H4 (cell line): ENCODE measurements around the gene CLEC2D. TPM values are rescaled to one million over a fixed set of nuclear protein-coding genes. Genes with fewer than 3 reads are reported as not detected.
"Not testable (repeated sequence)": the region's sequence is repeated elsewhere in the genome, so short reads cannot be mapped to it uniquely, and the experiment has no call there.

ENCODE experiments used
- DNase-seq: peaks from one replicate; pipeline ENCODE4 v3.0.0-alpha.2; 2015; ENCODE audit warnings: low spot score
- total RNA-seq: library from RNA; depleted of rRNA; stranded (reverse); fragments of >200 nt; shearing (Covaris generic); gene quantifications from 2 replicates; pipeline ENCODE4 v1.2.3, GENCODE V29; 2014; rRNA removed

Gene CLEC2D
- total RNA-seq, 1 experiment from 2014 or later, result 1.7 TPM

- no peak for DNase-seq
Measured at GRCh38 chr12:9729082-9729481, 59.6 kb downstream of the CLEC2D start.

GRCh38 chr12:9730011-9730410 is 60.5 kb downstream of the CLEC2D start:
- no peak for DNase-seq

- no peak for DNase-seq
Measured at GRCh38 chr12:9730591-9730990, 61.1 kb downstream of the CLEC2D start.

GRCh38 chr12:9731393-9731792 is 61.9 kb downstream of the CLEC2D start:
- DNase-seq, result no peak

GRCh38 chr12:9731797-9732196 is 62.3 kb downstream of the CLEC2D start:
- no peak for DNase-seq

GRCh38 chr12:9732921-9733461 is 63.5 kb downstream of the CLEC2D start, which contains the start of gene CLECL1:
Gene CLECL1 (minus strand): TSS chr12:9733097.
- no peak for DNase-seq

- DNase-seq, result no peak
Measured at GRCh38 chr12:9735601-9736000, 66.1 kb downstream of the CLEC2D start.

GRCh38 chr12:9736936-9737705 is 67.6 kb downstream of the CLEC2D start:
- DNase-seq, result no peak

GRCh38 chr12:9738905-9739304 is 69.4 kb downstream of the CLEC2D start:
- DNase-seq, result not testable (repeated sequence)

- DNase-seq, result not testable (repeated sequence)
Measured at GRCh38 chr12:9739404-9740105, 70.0 kb downstream of the CLEC2D start.

GRCh38 chr12:9740106-9740750 is 70.7 kb downstream of the CLEC2D start:
- no peak for DNase-seq

GRCh38 chr12:9741726-9742125 is 72.2 kb downstream of the CLEC2D start:
- no peak for DNase-seq

- no peak for DNase-seq
Measured at GRCh38 chr12:9742661-9743060, 73.1 kb downstream of the CLEC2D start.

- no peak for DNase-seq
Measured at GRCh38 chr12:9745199-9745598, 75.7 kb downstream of the CLEC2D start.

Other genes with a start within 250 kb of the CLEC2D start
- not detected in 2 replicates for gene KLRB1, start 61.8 kb upstream of the CLEC2D start, total RNA-seq
- gene CLECL1, start 63.4 kb downstream of the CLEC2D start, total RNA-seq, result not detected in 2 replicates
- gene CD69, start 91.2 kb downstream of the CLEC2D start, total RNA-seq, result not detected in 2 replicates
- gene KLRF1, start 157.8 kb downstream of the CLEC2D start, total RNA-seq, result 0.49 and 0.75 TPM in 2 replicates
- gene CLEC2B, start 199.6 kb downstream of the CLEC2D start, total RNA-seq, result 32.7 and 68.8 TPM in 2 replicates
- gene KLRF2, start 211.8 kb downstream of the CLEC2D start, total RNA-seq, result not detected in 2 replicates